Inflammatory macrophage treated with lipopolysaccharide for 1 hour (primary cell): Measurements from ENCODE around the gene SEMA4D.
"Not testable (repeated sequence)": the region's sequence is repeated elsewhere in the genome, so short reads cannot be mapped to it uniquely, and the experiment has no call there.

Experiments
- DNase-seq, 2 donors: peaks; one replicate each; pipeline ENCODE4 v3.0.0-alpha.2; 2020 to 2022

Gene SEMA4D

GRCh38 chr9:89382026-89382986 is 115.6 kb downstream of the SEMA4D start:
- no peak for DNase-seq

- DNase-seq: no peak
Observed at GRCh38 chr9:89381308-89381609, 116.7 kb downstream of the SEMA4D start.

GRCh38 chr9:89380437-89381307 is 117.2 kb downstream of the SEMA4D start:
- DNase-seq: no peak

- DNase-seq: peak; percentile 57 to 71
Observed at GRCh38 chr9:89379508-89380115, 118.3 kb downstream of the SEMA4D start.

GRCh38 chr9:89379031-89379430 is 118.9 kb downstream of the SEMA4D start:
- no peak for DNase-seq

GRCh38 chr9:89378541-89378940 is 119.4 kb downstream of the SEMA4D start:
- no peak for DNase-seq

- no peak for DNase-seq
Observed at GRCh38 chr9:89377411-89377810, 120.5 kb downstream of the SEMA4D start.

- no peak for DNase-seq
Observed at GRCh38 chr9:89376741-89377351, 121.1 kb downstream of the SEMA4D start.

- DNase-seq: no peak
Observed at GRCh38 chr9:89376286-89376685, 121.6 kb downstream of the SEMA4D start.

GRCh38 chr9:89375191-89375760 is 122.6 kb downstream of the SEMA4D start:
- DNase-seq: peak in 1 of 2 donors; percentile 27

- no peak for DNase-seq
Observed at GRCh38 chr9:89374176-89374575, 123.7 kb downstream of the SEMA4D start.

GRCh38 chr9:89372979-89373378 is 124.9 kb downstream of the SEMA4D start:
- DNase-seq: no peak

- no peak for DNase-seq
Observed at GRCh38 chr9:89372230-89372816, 125.6 kb downstream of the SEMA4D start.

GRCh38 chr9:89371791-89372190 is 126.1 kb downstream of the SEMA4D start:
- DNase-seq: not testable (repeated sequence)

- DNase-seq: no peak
Observed at GRCh38 chr9:89370593-89370992, 127.3 kb downstream of the SEMA4D start.

- DNase-seq: no peak
Observed at GRCh38 chr9:89368978-89369377, 128.9 kb downstream of the SEMA4D start.

- DNase-seq: no peak
Observed at GRCh38 chr9:89368550-89368949, 129.4 kb downstream of the SEMA4D start.

GRCh38 chr9:89367726-89368437 is 130.0 kb downstream of the SEMA4D start:
- no peak for DNase-seq

GRCh38 chr9:89367281-89367680 is 130.6 kb downstream of the SEMA4D start:
- DNase-seq: no peak

- DNase-seq: no peak
Observed at GRCh38 chr9:89366711-89367110, 131.2 kb downstream of the SEMA4D start.

GRCh38 chr9:89365532-89365912 is 132.4 kb downstream of the SEMA4D start:
- no peak for DNase-seq
